Ishikawa (cell line): ENCODE results near the gene ADPRS.

ENCODE experiments used
- CEBPB ChIP-seq: IDR thresholded peaks from 2 replicates; pipeline ENCODE4 v1.6.1; 2012
- CREB1 ChIP-seq: IDR thresholded peaks from 2 replicates; pipeline ENCODE4 v1.6.1; 2012; ENCODE audit warnings: low read depth
- EGR1 ChIP-seq: IDR thresholded peaks from 2 replicates; pipeline ENCODE4 v1.6.1; 2012
- EP300 ChIP-seq: IDR thresholded peaks from 2 replicates; pipeline ENCODE4 v1.6.1; 2012; ENCODE audit warnings: borderline replicate concordance
- FOXM1 ChIP-seq: IDR thresholded peaks from 2 replicates; pipeline ENCODE4 v1.6.1; 2012; ENCODE audit warnings: low read depth, borderline replicate concordance
- NFIC ChIP-seq: IDR thresholded peaks from 2 replicates; pipeline ENCODE4 v1.6.1; 2012
- RAD21 ChIP-seq: IDR thresholded peaks from 2 replicates; pipeline ENCODE4 v1.6.1; 2012; ENCODE audit warnings: low read depth
- TAF1 ChIP-seq: IDR thresholded peaks from 2 replicates; pipeline ENCODE4 v1.6.1; 2012; ENCODE audit warnings: low read depth, mild to moderate bottlenecking
- TCF12 ChIP-seq: IDR thresholded peaks from 2 replicates; pipeline ENCODE4 v1.6.1; 2012; ENCODE audit warnings: low read depth
- TEAD4 ChIP-seq: IDR thresholded peaks from 2 replicates; pipeline ENCODE4 v1.6.1; 2012
- YY1 ChIP-seq: IDR thresholded peaks from 2 replicates; pipeline ENCODE4 v1.6.1; 2012; ENCODE audit warnings: low read depth
- ZBTB7A ChIP-seq: IDR thresholded peaks from 2 replicates; pipeline ENCODE4 v1.6.1; 2012; ENCODE audit warnings: low read depth
- TF ChIP-seq, protein P1 (sequence below): IDR thresholded peaks from 2 replicates; pipeline ENCODE4 v1.6.1; 2012

DNA sequence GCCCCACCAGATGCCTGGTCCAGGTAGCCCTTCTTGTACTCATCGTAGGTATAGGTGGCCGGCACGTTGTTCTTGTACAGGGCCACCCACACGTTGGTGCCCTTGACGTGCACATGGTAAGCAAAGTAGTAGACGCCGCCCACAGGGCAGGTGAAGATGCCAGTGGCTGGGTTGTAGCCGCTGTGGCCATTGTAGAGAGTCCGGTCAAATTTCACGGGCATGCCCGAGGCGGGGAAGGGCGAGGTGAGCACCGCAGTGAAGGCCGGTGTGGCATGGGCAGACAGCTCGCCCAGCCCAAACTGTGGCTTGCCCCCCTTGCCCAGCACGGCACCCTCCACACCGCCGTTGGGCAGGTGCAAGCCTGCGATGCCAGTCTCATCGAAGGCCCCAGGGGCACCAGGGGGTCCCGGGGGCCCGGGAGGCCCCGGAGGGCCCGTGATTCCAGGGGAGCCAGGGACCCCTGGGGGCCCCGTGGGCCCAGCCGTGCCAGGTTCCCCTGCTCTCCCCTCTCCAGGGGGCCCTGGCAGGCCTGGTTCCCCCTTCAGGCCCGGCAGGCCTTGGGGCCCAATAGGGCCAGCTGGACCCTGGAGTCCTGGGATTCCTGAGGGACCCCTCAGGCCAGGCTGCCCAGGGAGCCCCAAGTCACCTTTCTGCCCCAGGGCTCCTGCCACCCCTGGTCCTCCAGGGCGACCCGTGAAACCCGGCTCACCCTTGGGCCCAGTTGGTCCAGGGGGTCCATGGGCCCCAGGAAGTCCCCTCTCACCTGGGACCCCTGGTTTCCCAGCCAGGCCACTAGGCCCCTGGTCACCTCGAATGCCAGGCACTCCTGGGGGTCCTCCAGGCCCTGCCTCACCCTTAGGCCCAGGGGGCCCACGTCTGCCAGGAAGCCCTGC is 9.2 kb downstream of the ADPRS start:
- TF ChIP-seq, protein P1, sequence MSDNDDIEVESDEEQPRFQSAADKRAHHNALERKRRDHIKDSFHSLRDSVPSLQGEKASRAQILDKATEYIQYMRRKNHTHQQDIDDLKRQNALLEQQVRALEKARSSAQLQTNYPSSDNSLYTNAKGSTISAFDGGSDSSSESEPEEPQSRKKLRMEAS, result peak; percentile 37; the same call in 1 of the 2 replicates
- no peak for TF ChIP-seq RAD21
- no peak for TF ChIP-seq CREB1
- no peak for TF ChIP-seq YY1
- TF ChIP-seq ZBTB7A, result no peak
- TF ChIP-seq TCF12, result no peak
- TF ChIP-seq FOXM1, result no peak
- TF ChIP-seq TAF1, result no peak
- TF ChIP-seq EGR1, result no peak
- TF ChIP-seq CEBPB, result no peak
- TF ChIP-seq NFIC, result no peak
- TF ChIP-seq TEAD4, result no peak
- TF ChIP-seq EP300, result no peak
